Panc1 (cell line): ENCODE results near the gene SEMA3G.

Experiments
- CTCF ChIP-seq: fragments of 450-650 bp; IDR thresholded peaks from 2 replicates; pipeline ENCODE4 v1.5.1; 2017; ENCODE audit warnings: mild to moderate bottlenecking
- POLR2AphosphoS5 ChIP-seq: IDR thresholded peaks from 2 replicates; pipeline ENCODE4 v1.6.1; 2012; ENCODE audit warnings: mild to moderate bottlenecking, low read depth, low read length, moderate library complexity
- REST ChIP-seq, 2 experiments: IDR thresholded peaks; 2 replicates each; pipeline ENCODE4 v1.6.1; 2011 to 2012; ENCODE audit warnings: low read depth in 2 of 2, control low read depth in 1 of 2, low read length in 1 of 2, mild to moderate bottlenecking in 1 of 2, moderate library complexity in 1 of 2; ENCODE audit not compliant: insufficient read depth in 1 of 2
- TCF7L2 ChIP-seq: IDR thresholded peaks from 2 replicates; pipeline ENCODE4 v1.6.1; 2011; ENCODE audit warnings: mild to moderate bottlenecking, low read depth, low read length, inconsistent platforms

GRCh38 chr3:52477796-52478095, 32.8 kb upstream of the SEMA3G start:
- TF ChIP-seq CTCF (no peak), TCF7L2 (no peak), POLR2AphosphoS5 (no peak), REST (IDR thresholded peaks at IDR 0.05; ENCODE audit: insufficient read depth in 1 of 2, low read depth in 2 of 2, low read length in 1 of 2) (no peak)
